ENCODE data around the gene COA7.

DNA sequence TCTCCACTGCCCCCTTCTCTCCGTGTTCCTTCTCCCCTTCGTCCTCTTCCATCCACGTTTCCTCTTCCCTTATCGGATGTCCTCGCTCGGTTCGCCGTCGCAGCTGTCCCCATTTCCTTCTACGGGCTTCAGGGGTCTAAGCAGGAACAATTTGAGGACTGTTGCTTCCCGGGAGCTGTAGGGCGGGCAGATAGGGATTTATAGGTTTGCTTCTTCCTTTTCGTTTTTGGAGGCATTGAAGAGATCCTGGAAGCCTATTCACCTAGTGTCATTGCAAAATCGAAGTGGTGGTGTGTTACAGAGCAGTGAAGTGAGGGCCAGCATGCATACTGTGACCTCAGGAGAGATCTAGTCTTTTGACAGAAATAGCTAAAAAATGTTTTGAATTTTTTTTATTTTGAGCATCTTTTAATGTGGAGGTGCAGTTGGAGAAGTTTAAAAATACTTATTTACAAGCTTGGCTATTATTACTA, 29.0 kb upstream of the COA7 start:
- TF ChIP-seq, protein P1, sequence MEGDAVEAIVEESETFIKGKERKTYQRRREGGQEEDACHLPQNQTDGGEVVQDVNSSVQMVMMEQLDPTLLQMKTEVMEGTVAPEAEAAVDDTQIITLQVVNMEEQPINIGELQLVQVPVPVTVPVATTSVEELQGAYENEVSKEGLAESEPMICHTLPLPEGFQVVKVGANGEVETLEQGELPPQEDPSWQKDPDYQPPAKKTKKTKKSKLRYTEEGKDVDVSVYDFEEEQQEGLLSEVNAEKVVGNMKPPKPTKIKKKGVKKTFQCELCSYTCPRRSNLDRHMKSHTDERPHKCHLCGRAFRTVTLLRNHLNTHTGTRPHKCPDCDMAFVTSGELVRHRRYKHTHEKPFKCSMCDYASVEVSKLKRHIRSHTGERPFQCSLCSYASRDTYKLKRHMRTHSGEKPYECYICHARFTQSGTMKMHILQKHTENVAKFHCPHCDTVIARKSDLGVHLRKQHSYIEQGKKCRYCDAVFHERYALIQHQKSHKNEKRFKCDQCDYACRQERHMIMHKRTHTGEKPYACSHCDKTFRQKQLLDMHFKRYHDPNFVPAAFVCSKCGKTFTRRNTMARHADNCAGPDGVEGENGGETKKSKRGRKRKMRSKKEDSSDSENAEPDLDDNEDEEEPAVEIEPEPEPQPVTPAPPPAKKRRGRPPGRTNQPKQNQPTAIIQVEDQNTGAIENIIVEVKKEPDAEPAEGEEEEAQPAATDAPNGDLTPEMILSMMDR (conservative IDR thresholded peaks at IDR 0.05; ENCODE audit: low read depth, low read length), result no peak
- TF ChIP-seq EZH2 (IDR thresholded peaks at IDR 0.05; ENCODE audit: low read length, unreplicated experiment) (no peak), EZH2phosphoT487 (IDR thresholded peaks at IDR 0.05; ENCODE audit: borderline replicate concordance, low read length) (no peak)
